ENCODE measurements around the gene SAMD11. TPM values are rescaled to one million over a fixed set of nuclear protein-coding genes. Genes with fewer than 3 reads are reported as not detected.
"Not testable (repeated sequence)": the region's sequence is repeated elsewhere in the genome, so short reads cannot be mapped to it uniquely, and the experiment has no call there.

Gene SAMD11
- total RNA-seq, 1 experiment from 2014 or later, result 11.5 TPM

DNA sequence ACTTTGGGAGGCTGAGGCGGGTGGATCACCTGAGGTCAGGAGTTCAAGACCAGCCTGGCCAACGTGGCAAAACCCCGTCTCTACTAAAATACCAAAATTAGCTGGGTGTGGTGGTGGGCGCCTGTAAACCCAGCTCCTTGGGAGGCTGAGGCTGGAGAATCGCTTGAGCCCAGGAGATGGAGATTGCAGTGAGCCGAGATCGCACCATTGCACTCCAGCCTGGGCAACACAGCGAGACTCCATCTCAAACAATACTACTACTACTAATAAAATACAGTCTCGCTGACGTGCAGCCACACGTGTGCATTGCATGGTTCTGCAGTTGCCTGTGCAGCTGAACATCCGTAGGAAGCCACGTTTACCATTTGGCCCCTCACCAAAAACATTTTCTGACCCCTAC lies 23.1 kb downstream of the SAMD11 start:
- H3K9me2 ChIP-seq (ENCODE audit: insufficient read depth); DNase-seq (ENCODE audit: low read depth, low spot score); H3K27ac ChIP-seq (ENCODE audit: low read depth, low read length); H3K4me2 ChIP-seq (ENCODE audit: low read length); POLR2A ChIA-PET; CTCF ChIA-PET; ATAC-seq; H2AFZ ChIP-seq (ENCODE audit: low read depth, low read length, poor library complexity, severe bottlenecking); H3K4me3 ChIP-seq (replicated peaks in 1 of 2; ENCODE audit: low read depth in 1 of 2, low read length in 2 of 2); H3K27me3 ChIP-seq (ENCODE audit: insufficient read depth, low read length); H4K20me1 ChIP-seq (ENCODE audit: insufficient read depth); H3K9me3 ChIP-seq (ENCODE audit: control insufficient read depth in 1 of 2, insufficient read depth in 1 of 2, low read depth in 1 of 2, low read length in 2 of 2); intact Hi-C loops (cut with micrococcal nuclease); H3K9ac ChIP-seq (ENCODE audit: low read length); BruUV-seq (replicated peaks): not testable (repeated sequence)
- Histone ChIP-seq H3K4me1 (ENCODE audit: control insufficient read depth in 1 of 2, insufficient read depth in 2 of 2, low read length in 2 of 2) (peaks cover 13 to 20% of the 10 kb centered on the region in 2 experiments), H3K36me3 (ENCODE audit: control insufficient read depth in 1 of 2, insufficient read depth in 2 of 2, low read length in 2 of 2) (peaks cover 27 to 59% of the 10 kb centered on the region in 2 experiments), H3K79me2 (ENCODE audit: insufficient read depth, low read length) (peaks cover 14% of the 10 kb centered on the region; the same call in 1 of the 2 replicates)
- RAD21 ChIA-PET (ENCODE audit: low non-redundant PET in 1 of 2, low total read pairs in 2 of 2, uncharacterized antibody in 2 of 2, unreplicated experiment in 2 of 2), result interaction anchor here in 1 of 2 experiments (0.8 kb wide), 1 partner anchor 8 kb away, joined by 3 read pairs; no protein-coding TSS in a partner anchor

DNA sequence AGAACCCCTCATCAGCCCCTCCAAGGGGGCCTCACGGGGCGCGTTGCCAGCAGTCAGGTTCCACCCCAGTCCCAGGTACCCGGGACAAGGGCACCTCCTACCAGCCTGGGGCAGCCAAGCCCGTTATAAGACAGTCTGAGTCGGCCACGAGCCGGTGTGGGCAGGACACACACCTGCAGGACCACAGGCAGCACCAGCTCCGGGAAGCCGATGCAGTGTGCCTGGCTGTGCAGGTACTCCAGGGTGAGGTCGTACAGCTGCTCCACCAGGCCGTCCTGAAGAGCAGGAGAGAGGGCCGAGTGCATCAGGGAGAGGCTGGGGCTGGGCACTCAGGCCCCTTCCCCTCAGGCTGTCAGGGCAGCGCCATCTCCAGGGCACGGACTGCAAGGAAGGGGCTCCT lies 24.2 kb downstream of the SAMD11 start:
- Histone ChIP-seq H3K9me2 (ENCODE audit: insufficient read depth) (no peaks in the 10 kb centered on the region), H3K4me3 (replicated peaks in 1 of 2; ENCODE audit: low read depth in 1 of 2, low read length in 2 of 2) (no peak overlapping the region), H3K4me1 (ENCODE audit: control insufficient read depth in 1 of 2, insufficient read depth in 2 of 2, low read length in 2 of 2) (peaks cover 8 to 10% of the 10 kb centered on the region in 2 experiments), H3K27me3 (ENCODE audit: insufficient read depth, low read length) (no peaks in the 10 kb centered on the region), H3K4me2 (ENCODE audit: low read length) (no peak overlapping the region), H3K79me2 (ENCODE audit: insufficient read depth, low read length) (peaks cover 15% of the 10 kb centered on the region; the same call in 1 of the 2 replicates), H3K9me3 (ENCODE audit: control insufficient read depth in 1 of 2, insufficient read depth in 1 of 2, low read depth in 1 of 2, low read length in 2 of 2) (no peaks in the 10 kb centered on the region), H4K20me1 (ENCODE audit: insufficient read depth) (no peaks in the 10 kb centered on the region), H3K36me3 (ENCODE audit: control insufficient read depth in 1 of 2, insufficient read depth in 2 of 2, low read length in 2 of 2) (peaks cover 27 to 70% of the 10 kb centered on the region in 2 experiments), H3K27ac (ENCODE audit: low read depth, low read length) (no peak overlapping the region), H2AFZ (ENCODE audit: low read depth, low read length, poor library complexity, severe bottlenecking) (no peak overlapping the region), H3K9ac (ENCODE audit: low read length) (no peak overlapping the region)
- BruUV-seq (replicated peaks), result no TSS peak
- ChIA-PET CTCF (no interaction called here), POLR2A (no interaction called here), RAD21 (ENCODE audit: low non-redundant PET in 1 of 2, low total read pairs in 2 of 2, uncharacterized antibody in 2 of 2, unreplicated experiment in 2 of 2) (no interaction called here)
- no peak for DNase-seq (ENCODE audit: low read depth, low spot score)
- intact Hi-C loops (cut with micrococcal nuclease), result no loop called here
- no peak for ATAC-seq
- TF ChIP-seq ELF1 (IDR thresholded peaks at IDR 0.05; ENCODE audit: borderline replicate concordance, low read depth) (no peak), YY1 (IDR thresholded peaks at IDR 0.05; ENCODE audit: extremely low read depth, insufficient replicate concordance, low read depth, low read length) (no peak), SP1 (IDR thresholded peaks at IDR 0.05; ENCODE audit: low read depth) (no peak), EZH2phosphoT487 (IDR thresholded peaks at IDR 0.05; ENCODE audit: borderline replicate concordance) (no peak), ZFX (IDR thresholded peaks at IDR 0.05) (no peak), REST (IDR thresholded peaks at IDR 0.05; ENCODE audit: low read depth) (no peak), EZH2 (IDR thresholded peaks at IDR 0.05) (no peak), CEBPB (IDR thresholded peaks at IDR 0.05; ENCODE audit: low read depth) (no peak), ZNF274 (IDR thresholded peaks at IDR 0.05; ENCODE audit: low read depth, low read length) (no peak), SIN3A (IDR thresholded peaks at IDR 0.05; ENCODE audit: low read depth) (no peak), EGR1 (IDR thresholded peaks at IDR 0.05; ENCODE audit: low read depth) (no peak), POLR2A (IDR thresholded peaks at IDR 0.05; ENCODE audit: borderline replicate concordance, extremely low read depth, insufficient read depth, insufficient read length) (no peak), TCF7L2 (IDR thresholded peaks at IDR 0.05; ENCODE audit: borderline replicate concordance, extremely low read depth, insufficient read depth, insufficient read length) (no peak), CBX3 (IDR thresholded peaks at IDR 0.05; ENCODE audit: low read depth) (no peak), CTCF (IDR thresholded peaks at IDR 0.05 in 2 of 3, conservative IDR thresholded peaks at IDR 0.05 in 1 of 3; ENCODE audit: borderline replicate concordance in 1 of 3, insufficient read depth in 1 of 3, low read depth in 2 of 3, low read length in 2 of 3) (no peak), FOSL1 (IDR thresholded peaks at IDR 0.05; ENCODE audit: low read depth) (no peak), RAD21 (IDR thresholded peaks at IDR 0.05; ENCODE audit: low read depth) (no peak), SRF (IDR thresholded peaks at IDR 0.05; ENCODE audit: low read depth) (no peak)
